GM21786 (cell line): ENCODE data around the gene PLS1.
A peak's percentile ranks its signal among the peaks of the same experiment; 100 is the strongest.
"Not testable (repeated sequence)": the region's sequence is repeated elsewhere in the genome, so short reads cannot be mapped to it uniquely, and the experiment has no call there.

Experiments
- ATAC-seq: cut with Tn5 transposase; IDR thresholded peaks from one replicate; pipeline ENCODE4 v1.9.1; 2021; ENCODE audit not compliant: unreplicated experiment

The PLS1 gene

GRCh38 chr3:142595951-142596725 lies at the start of gene PLS1:
TSS of gene PLS1 (plus strand) at chr3:142596393. CDS start at chr3:142664238, 67,845 bp downstream.
- peak; percentile 77 for ATAC-seq

- no peak for ATAC-seq
Measured at GRCh38 chr3:142549986-142550385, 46.2 kb upstream of the PLS1 start.

- not testable (repeated sequence) for ATAC-seq
Measured at GRCh38 chr3:142552579-142552978, 43.6 kb upstream of the PLS1 start.

- ATAC-seq: no peak
Measured at GRCh38 chr3:142553741-142554140, 42.5 kb upstream of the PLS1 start.

- no peak for ATAC-seq
Measured at GRCh38 chr3:142560118-142560517, 36.1 kb upstream of the PLS1 start.

GRCh38 chr3:142563496-142563997 lies 32.6 kb upstream of the PLS1 start:
- no peak for ATAC-seq

GRCh38 chr3:142566096-142566495 lies 30.1 kb upstream of the PLS1 start:
- no peak for ATAC-seq

- no peak for ATAC-seq
Measured at GRCh38 chr3:142568393-142569017, 27.7 kb upstream of the PLS1 start.

- ATAC-seq: not testable (repeated sequence)
Measured at GRCh38 chr3:142569422-142569821, 26.8 kb upstream of the PLS1 start.

GRCh38 chr3:142574223-142574622 lies 22.0 kb upstream of the PLS1 start:
- not testable (repeated sequence) for ATAC-seq

GRCh38 chr3:142574665-142575064 lies 21.5 kb upstream of the PLS1 start:
- no peak for ATAC-seq

- no peak for ATAC-seq
Measured at GRCh38 chr3:142576792-142577191, 19.4 kb upstream of the PLS1 start.

GRCh38 chr3:142577696-142578328 lies 18.4 kb upstream of the PLS1 start:
- no peak for ATAC-seq

- ATAC-seq: peak; percentile 95
Measured at GRCh38 chr3:142578329-142579223, 17.6 kb upstream of the PLS1 start, which contains the start of gene ATR. TSS of gene ATR (minus strand) at chr3:142578733. CDS start at chr3:142578704, 29 bp downstream.

- no peak for ATAC-seq
Measured at GRCh38 chr3:142580061-142580423, 16.2 kb upstream of the PLS1 start.

- ATAC-seq: not testable (repeated sequence)
Measured at GRCh38 chr3:142581070-142581469, 15.1 kb upstream of the PLS1 start.

GRCh38 chr3:142586803-142587406 lies 9.3 kb upstream of the PLS1 start:
- ATAC-seq: peak; percentile 84

GRCh38 chr3:142588703-142589102 lies 7.5 kb upstream of the PLS1 start:
- ATAC-seq: no peak

GRCh38 chr3:142592268-142592667 lies 3.9 kb upstream of the PLS1 start:
- ATAC-seq: not testable (repeated sequence)

- no peak for ATAC-seq
Measured at GRCh38 chr3:142595141-142595540, 1.1 kb upstream of the PLS1 start.
